Neural crest cell (in vitro differentiated cells): Measurements from ENCODE around the gene RAPGEF2. TPM values are rescaled to one million over a fixed set of nuclear protein-coding genes. Genes with fewer than 3 reads are reported as not detected.

Experiments
- DNase-seq: peaks from one replicate; pipeline ENCODE4 v3.0.0; 2021; ENCODE audit warnings: low read depth, mixed read lengths, low spot score
- H3K27ac Mint-ChIP-seq: one replicate; pipeline ENCODE4 v1.8.0; 2021; ENCODE audit warnings: mild to moderate bottlenecking, mixed read lengths; ENCODE audit not compliant: unreplicated experiment
- H3K27me3 Mint-ChIP-seq: 2 replicates; pipeline ENCODE4 v1.8.0; 2021; ENCODE audit warnings: low read depth, mild to moderate bottlenecking, mixed read lengths
- H3K36me3 Mint-ChIP-seq: 2 replicates; pipeline ENCODE4 v1.8.0; 2021; ENCODE audit warnings: low read depth, mild to moderate bottlenecking, mixed read lengths
- H3K4me1 Mint-ChIP-seq: 2 replicates; pipeline ENCODE4 v1.8.0; 2021; ENCODE audit warnings: mixed read lengths
- H3K4me3 Mint-ChIP-seq: one replicate; pipeline ENCODE4 v1.8.0; 2021; ENCODE audit warnings: mild to moderate bottlenecking, mixed read lengths
- H3K9me3 Mint-ChIP-seq: 2 replicates; pipeline ENCODE4 v1.8.0; 2021; ENCODE audit warnings: mixed read lengths
- total RNA-seq: library from RNA; stranded (reverse); gene quantifications from 2 replicates; pipeline ENCODE4 v1.2.1, GENCODE V29; 2021
- TF ChIP-seq, protein P1 (sequence below): fragments of 200-600 bp; sonication (generic); conservative IDR thresholded peaks from 2 replicates; pipeline ENCODE4 v1.5.0; 2021; ENCODE audit warnings: antibody characterized with exemption, mild to moderate bottlenecking

RAPGEF2 gene
- total RNA-seq, 1 donor from 2014 or later, result 44.2 TPM

- H3K4me1 Mint-ChIP-seq, result peaks cover 5% of the 10 kb centered on the region
- DNase-seq, result no peak
- no peak overlapping the region for H3K27ac Mint-ChIP-seq
- no peaks in the 10 kb centered on the region for H3K9me3 Mint-ChIP-seq
- H3K27me3 Mint-ChIP-seq, result no peaks in the 10 kb centered on the region
- peaks cover 33% of the 10 kb centered on the region for H3K36me3 Mint-ChIP-seq
- no peak overlapping the region for H3K4me3 Mint-ChIP-seq
- TF ChIP-seq, protein P1, sequence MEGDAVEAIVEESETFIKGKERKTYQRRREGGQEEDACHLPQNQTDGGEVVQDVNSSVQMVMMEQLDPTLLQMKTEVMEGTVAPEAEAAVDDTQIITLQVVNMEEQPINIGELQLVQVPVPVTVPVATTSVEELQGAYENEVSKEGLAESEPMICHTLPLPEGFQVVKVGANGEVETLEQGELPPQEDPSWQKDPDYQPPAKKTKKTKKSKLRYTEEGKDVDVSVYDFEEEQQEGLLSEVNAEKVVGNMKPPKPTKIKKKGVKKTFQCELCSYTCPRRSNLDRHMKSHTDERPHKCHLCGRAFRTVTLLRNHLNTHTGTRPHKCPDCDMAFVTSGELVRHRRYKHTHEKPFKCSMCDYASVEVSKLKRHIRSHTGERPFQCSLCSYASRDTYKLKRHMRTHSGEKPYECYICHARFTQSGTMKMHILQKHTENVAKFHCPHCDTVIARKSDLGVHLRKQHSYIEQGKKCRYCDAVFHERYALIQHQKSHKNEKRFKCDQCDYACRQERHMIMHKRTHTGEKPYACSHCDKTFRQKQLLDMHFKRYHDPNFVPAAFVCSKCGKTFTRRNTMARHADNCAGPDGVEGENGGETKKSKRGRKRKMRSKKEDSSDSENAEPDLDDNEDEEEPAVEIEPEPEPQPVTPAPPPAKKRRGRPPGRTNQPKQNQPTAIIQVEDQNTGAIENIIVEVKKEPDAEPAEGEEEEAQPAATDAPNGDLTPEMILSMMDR, result no peak
Observed at GRCh38 chr4:159353422-159354116, 250.7 kb downstream of the RAPGEF2 start.

- H3K9me3 Mint-ChIP-seq, result no peaks in the 10 kb centered on the region
- TF ChIP-seq, protein P1, result no peak
- DNase-seq, result no peak
- H3K4me1 Mint-ChIP-seq, result peaks cover 5% of the 10 kb centered on the region
- H3K27me3 Mint-ChIP-seq, result no peaks in the 10 kb centered on the region
- H3K27ac Mint-ChIP-seq, result no peak overlapping the region
- no peak overlapping the region for H3K4me3 Mint-ChIP-seq
- H3K36me3 Mint-ChIP-seq, result peaks cover 32% of the 10 kb centered on the region
Observed at GRCh38 chr4:159355466-159355865, 252.6 kb downstream of the RAPGEF2 start.

- DNase-seq, result no peak
- TF ChIP-seq, protein P1, result no peak
- Mint-ChIP-seq H3K27ac (no peak overlapping the region), H3K4me3 (no peak overlapping the region), H3K27me3 (no peaks in the 10 kb centered on the region), H3K36me3 (peaks cover 37% of the 10 kb centered on the region), H3K4me1 (peaks cover 5% of the 10 kb centered on the region), H3K9me3 (no peaks in the 10 kb centered on the region)
Observed at GRCh38 chr4:159357350-159357749, 254.5 kb downstream of the RAPGEF2 start.

GRCh38 chr4:159358226-159358625, 255.3 kb downstream of the RAPGEF2 start:
- DNase-seq, result no peak
- Mint-ChIP-seq H3K27ac (no peak overlapping the region), H3K4me1 (peaks cover 7% of the 10 kb centered on the region), H3K36me3 (peaks cover 36% of the 10 kb centered on the region), H3K27me3 (no peaks in the 10 kb centered on the region), H3K4me3 (no peak overlapping the region), H3K9me3 (no peaks in the 10 kb centered on the region)
- TF ChIP-seq, protein P1, result no peak

GRCh38 chr4:159360549-159360948, 257.7 kb downstream of the RAPGEF2 start:
- no peaks in the 10 kb centered on the region for H3K27me3 Mint-ChIP-seq
- TF ChIP-seq, protein P1, result no peak
- peaks cover 38% of the 10 kb centered on the region for H3K36me3 Mint-ChIP-seq
- H3K4me1 Mint-ChIP-seq, result peaks cover 15% of the 10 kb centered on the region
- no peak overlapping the region for H3K4me3 Mint-ChIP-seq
- no peak overlapping the region for H3K27ac Mint-ChIP-seq
- H3K9me3 Mint-ChIP-seq, result no peaks in the 10 kb centered on the region
- no peak for DNase-seq
